ENCODE measurements around the gene DCAF17. TPM values are rescaled to one million over a fixed set of nuclear protein-coding genes. Genes with fewer than 3 reads are reported as not detected.

The DCAF17 gene
- total and polyA plus RNA-seq, 2 of the 13 experiments (the other 11 are each of a cell fraction or from before 2014, with no cell fraction given) = 13.7 to 30.0 TPM

GRCh38 chr2:171432969-171433762, 860 bp upstream of the DCAF17 start (continued):
- TF ChIP-seq, protein P1, sequence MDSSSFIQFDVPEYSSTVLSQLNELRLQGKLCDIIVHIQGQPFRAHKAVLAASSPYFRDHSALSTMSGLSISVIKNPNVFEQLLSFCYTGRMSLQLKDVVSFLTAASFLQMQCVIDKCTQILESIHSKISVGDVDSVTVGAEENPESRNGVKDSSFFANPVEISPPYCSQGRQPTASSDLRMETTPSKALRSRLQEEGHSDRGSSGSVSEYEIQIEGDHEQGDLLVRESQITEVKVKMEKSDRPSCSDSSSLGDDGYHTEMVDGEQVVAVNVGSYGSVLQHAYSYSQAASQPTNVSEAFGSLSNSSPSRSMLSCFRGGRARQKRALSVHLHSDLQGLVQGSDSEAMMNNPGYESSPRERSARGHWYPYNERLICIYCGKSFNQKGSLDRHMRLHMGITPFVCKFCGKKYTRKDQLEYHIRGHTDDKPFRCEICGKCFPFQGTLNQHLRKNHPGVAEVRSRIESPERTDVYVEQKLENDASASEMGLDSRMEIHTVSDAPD (CRISPR knock-in tag; IDR thresholded peaks at IDR 0.05) = no peak
- TF ChIP-seq CTCF (CRISPR knock-in tag; IDR thresholded peaks at IDR 0.05) (no peak), HDAC6 (IDR thresholded peaks at IDR 0.05; ENCODE audit: low read depth, low read length) (no peak), DMAP1 (CRISPR knock-in tag; IDR thresholded peaks at IDR 0.05) (peak; percentile 96), ISL2 (CRISPR knock-in tag; IDR thresholded peaks at IDR 0.05) (no peak), TOPORS (CRISPR knock-in tag; IDR thresholded peaks at IDR 0.05) (no peak), MAFG (CRISPR knock-in tag; IDR thresholded peaks at IDR 0.05) (no peak), ZNF501 (CRISPR knock-in tag; IDR thresholded peaks at IDR 0.05) (no peak), ZNF180 (CRISPR knock-in tag; IDR thresholded peaks at IDR 0.05; ENCODE audit: borderline replicate concordance, low read depth) (no peak), EZH2 (conservative IDR thresholded peaks at IDR 0.05; ENCODE audit: low read depth, low read length) (no peak), NFE2L2 (IDR thresholded peaks at IDR 0.05; ENCODE audit: low read length) (no peak), PAF1 (CRISPR knock-in tag; IDR thresholded peaks at IDR 0.05) (no peak), ZNF790 (CRISPR knock-in tag; IDR thresholded peaks at IDR 0.05; ENCODE audit: borderline replicate concordance) (no peak), MTERF4 (CRISPR knock-in tag; IDR thresholded peaks at IDR 0.05) (no peak), KDM1A (CRISPR knock-in tag; IDR thresholded peaks at IDR 0.05) (no peak), ZNF101 (CRISPR knock-in tag; IDR thresholded peaks at IDR 0.05; ENCODE audit: borderline replicate concordance, low read depth) (no peak), IRF2 (CRISPR knock-in tag; IDR thresholded peaks at IDR 0.05) (no peak), ZNF850 (CRISPR knock-in tag; conservative IDR thresholded peaks at IDR 0.05) (no peak), ZNF768 (CRISPR knock-in tag; IDR thresholded peaks at IDR 0.05) (no peak), ZFY (CRISPR knock-in tag; IDR thresholded peaks at IDR 0.05) (no peak)
- TF ChIP-seq, protein P2, sequence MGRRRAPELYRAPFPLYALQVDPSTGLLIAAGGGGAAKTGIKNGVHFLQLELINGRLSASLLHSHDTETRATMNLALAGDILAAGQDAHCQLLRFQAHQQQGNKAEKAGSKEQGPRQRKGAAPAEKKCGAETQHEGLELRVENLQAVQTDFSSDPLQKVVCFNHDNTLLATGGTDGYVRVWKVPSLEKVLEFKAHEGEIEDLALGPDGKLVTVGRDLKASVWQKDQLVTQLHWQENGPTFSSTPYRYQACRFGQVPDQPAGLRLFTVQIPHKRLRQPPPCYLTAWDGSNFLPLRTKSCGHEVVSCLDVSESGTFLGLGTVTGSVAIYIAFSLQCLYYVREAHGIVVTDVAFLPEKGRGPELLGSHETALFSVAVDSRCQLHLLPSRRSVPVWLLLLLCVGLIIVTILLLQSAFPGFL (CRISPR knock-in tag; IDR thresholded peaks at IDR 0.05) = no peak
- TF ChIP-seq, protein P3, sequence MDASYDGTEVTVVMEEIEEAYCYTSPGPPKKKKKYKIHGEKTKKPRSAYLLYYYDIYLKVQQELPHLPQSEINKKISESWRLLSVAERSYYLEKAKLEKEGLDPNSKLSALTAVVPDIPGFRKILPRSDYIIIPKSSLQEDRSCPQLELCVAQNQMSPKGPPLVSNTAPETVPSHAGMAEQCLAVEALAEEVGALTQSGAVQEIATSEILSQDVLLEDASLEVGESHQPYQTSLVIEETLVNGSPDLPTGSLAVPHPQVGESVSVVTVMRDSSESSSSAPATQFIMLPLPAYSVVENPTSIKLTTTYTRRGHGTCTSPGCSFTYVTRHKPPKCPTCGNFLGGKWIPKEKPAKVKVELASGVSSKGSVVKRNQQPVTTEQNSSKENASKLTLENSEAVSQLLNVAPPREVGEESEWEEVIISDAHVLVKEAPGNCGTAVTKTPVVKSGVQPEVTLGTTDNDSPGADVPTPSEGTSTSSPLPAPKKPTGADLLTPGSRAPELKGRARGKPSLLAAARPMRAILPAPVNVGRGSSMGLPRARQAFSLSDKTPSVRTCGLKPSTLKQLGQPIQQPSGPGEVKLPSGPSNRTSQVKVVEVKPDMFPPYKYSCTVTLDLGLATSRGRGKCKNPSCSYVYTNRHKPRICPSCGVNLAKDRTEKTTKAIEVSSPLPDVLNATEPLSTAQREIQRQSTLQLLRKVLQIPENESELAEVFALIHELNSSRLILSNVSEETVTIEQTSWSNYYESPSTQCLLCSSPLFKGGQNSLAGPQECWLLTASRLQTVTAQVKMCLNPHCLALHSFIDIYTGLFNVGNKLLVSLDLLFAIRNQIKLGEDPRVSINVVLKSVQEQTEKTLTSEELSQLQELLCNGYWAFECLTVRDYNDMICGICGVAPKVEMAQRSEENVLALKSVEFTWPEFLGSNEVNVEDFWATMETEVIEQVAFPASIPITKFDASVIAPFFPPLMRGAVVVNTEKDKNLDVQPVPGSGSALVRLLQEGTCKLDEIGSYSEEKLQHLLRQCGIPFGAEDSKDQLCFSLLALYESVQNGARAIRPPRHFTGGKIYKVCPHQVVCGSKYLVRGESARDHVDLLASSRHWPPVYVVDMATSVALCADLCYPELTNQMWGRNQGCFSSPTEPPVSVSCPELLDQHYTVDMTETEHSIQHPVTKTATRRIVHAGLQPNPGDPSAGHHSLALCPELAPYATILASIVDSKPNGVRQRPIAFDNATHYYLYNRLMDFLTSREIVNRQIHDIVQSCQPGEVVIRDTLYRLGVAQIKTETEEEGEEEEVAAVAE (CRISPR knock-in tag; IDR thresholded peaks at IDR 0.05; ENCODE audit: borderline replicate concordance) = no peak
